K562 (cell line): Measurements from ENCODE around the gene TGDS.

Source experiments
- CREM ChIP-seq: IDR thresholded peaks from 2 replicates; pipeline ENCODE4 v1.6.1; 2014; ENCODE audit warnings: antibody characterized with exemption, low read depth
- CTCF ChIP-seq, 3 experiments: IDR thresholded peaks in 2 of 3; conservative IDR thresholded peaks in 1 of 3; 2 replicates each; pipeline ENCODE4 v1.5.1; 2011 to 2012; ENCODE audit warnings: low read length in 3 of 3, mild to moderate bottlenecking in 3 of 3, control low read depth in 2 of 3, improper control_type of control experiment in 1 of 3, inconsistent platforms in 1 of 3, low read depth in 1 of 3, mixed read lengths in 1 of 3, moderate library complexity in 1 of 3; ENCODE audit not compliant: insufficient read depth in 2 of 3
- HBP1 ChIP-seq: fragments of 450-650 bp; formaldehyde crosslinking; IDR thresholded peaks from 2 replicates; pipeline ENCODE4 v1.4.0; 2022; ENCODE audit warnings: missing genetic modification characterization
- REST ChIP-seq, 2 experiments: fragments of 450-650 bp; formaldehyde crosslinking in 1 of 2; IDR thresholded peaks; 2 replicates each; pipeline versions ENCODE4 v1.4.0 to v1.6.1; 2014 to 2020; ENCODE audit warnings: mild to moderate bottlenecking in 2 of 2, borderline replicate concordance in 1 of 2, low read depth in 1 of 2
- SAP30 ChIP-seq: fragments of 200-600 bp; sonication (generic); IDR thresholded peaks from 2 replicates; pipeline ENCODE4 v1.6.1; 2012; ENCODE audit warnings: borderline replicate concordance, low read depth, mild to moderate bottlenecking, moderate library complexity, low read length, control low read depth, inconsistent platforms; ENCODE audit not compliant: insufficient read depth, poor library complexity, severe bottlenecking
- STAT5B ChIP-seq: fragments of 250-450 bp; sonication (Bioruptor Pico); IDR thresholded peaks from 2 replicates; pipeline ENCODE4 v1.8.0; 2021; ENCODE audit warnings: mild to moderate bottlenecking, inconsistent platforms
- TGIF2 ChIP-seq: sonication (generic); formaldehyde crosslinking; IDR thresholded peaks from 2 replicates; pipeline ENCODE4 v1.8.1; 2022; ENCODE audit warnings: mild to moderate bottlenecking, missing genetic modification reagents, moderate library complexity
- ZNF324 ChIP-seq: fragments of 250-450 bp; sonication (Bioruptor Pico); IDR thresholded peaks from 2 replicates; pipeline ENCODE4 v1.4.0; 2020; ENCODE audit warnings: mild to moderate bottlenecking
- TF ChIP-seq, protein P1 (sequence below): fragments of 250-450 bp; sonication (Bioruptor Pico); IDR thresholded peaks from 2 replicates; pipeline ENCODE4 v1.5.0; 2020; ENCODE audit warnings: mild to moderate bottlenecking, borderline replicate concordance

- TF ChIP-seq TGIF2 (CRISPR knock-in tag) (no peak), REST (IDR thresholded peaks at IDR 0.05; ENCODE audit: borderline replicate concordance) (no peak), REST (CRISPR knock-in tag; IDR thresholded peaks at IDR 0.05; ENCODE audit: low read depth) (no peak), CTCF (IDR thresholded peaks at IDR 0.05 in 2 of 3, conservative IDR thresholded peaks at IDR 0.05 in 1 of 3; ENCODE audit: insufficient read depth in 2 of 3, low read depth in 1 of 3, low read length in 3 of 3) (no peak), HBP1 (CRISPR knock-in tag) (no peak), CREM (no peak), SAP30 (no peak), ZNF324 (CRISPR knock-in tag) (no peak), STAT5B (CRISPR knock-in tag) (no peak)
- TF ChIP-seq, protein P1, sequence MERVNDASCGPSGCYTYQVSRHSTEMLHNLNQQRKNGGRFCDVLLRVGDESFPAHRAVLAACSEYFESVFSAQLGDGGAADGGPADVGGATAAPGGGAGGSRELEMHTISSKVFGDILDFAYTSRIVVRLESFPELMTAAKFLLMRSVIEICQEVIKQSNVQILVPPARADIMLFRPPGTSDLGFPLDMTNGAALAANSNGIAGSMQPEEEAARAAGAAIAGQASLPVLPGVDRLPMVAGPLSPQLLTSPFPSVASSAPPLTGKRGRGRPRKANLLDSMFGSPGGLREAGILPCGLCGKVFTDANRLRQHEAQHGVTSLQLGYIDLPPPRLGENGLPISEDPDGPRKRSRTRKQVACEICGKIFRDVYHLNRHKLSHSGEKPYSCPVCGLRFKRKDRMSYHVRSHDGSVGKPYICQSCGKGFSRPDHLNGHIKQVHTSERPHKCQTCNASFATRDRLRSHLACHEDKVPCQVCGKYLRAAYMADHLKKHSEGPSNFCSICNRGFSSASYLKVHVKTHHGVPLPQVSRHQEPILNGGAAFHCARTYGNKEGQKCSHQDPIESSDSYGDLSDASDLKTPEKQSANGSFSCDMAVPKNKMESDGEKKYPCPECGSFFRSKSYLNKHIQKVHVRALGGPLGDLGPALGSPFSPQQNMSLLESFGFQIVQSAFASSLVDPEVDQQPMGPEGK, result no peak
Observed at GRCh38 chr13:94561126-94561525, 34.8 kb downstream of the TGDS start.
